Stomach (tissue), 9 donors: ENCODE results near the gene SLC6A11. TPM values are rescaled to one million over a fixed set of nuclear protein-coding genes. Genes with fewer than 3 reads are reported as not detected.

Experiments used
- DNase-seq, 2 donors: peaks; one replicate each; pipeline versions ENCODE4 v3.0.0 to v3.0.0-alpha.2; 2013 to 2019
- H3K27ac ChIP-seq, 5 donors: fragments of 200-600 bp in 4 of 5; sonication (generic) in 4 of 5; one replicate each; pipeline ENCODE4 v1.5.1; 2013 to 2019; ENCODE audit warnings: mild to moderate bottlenecking in 1 of 5, moderate library complexity in 1 of 5
- H3K27me3 ChIP-seq, 3 donors: fragments of 200-600 bp; sonication (generic); one replicate each; pipeline ENCODE4 v1.5.1; 2017 to 2019; ENCODE audit warnings: mixed run types in 1 of 3
- H3K36me3 ChIP-seq, 4 donors: fragments of 200-600 bp; sonication (generic); 1 replicate in 3 of 4; 2 replicates in 1 of 4; pipeline ENCODE4 v1.5.1; 2016 to 2019
- H3K4me1 ChIP-seq, 4 donors: fragments of 200-600 bp; sonication (generic); one replicate each; pipeline ENCODE4 v1.5.1; 2016 to 2019
- H3K4me3 ChIP-seq, 4 donors: fragments of 200-600 bp; sonication (generic) in 3 of 4; one replicate each; pipeline ENCODE4 v1.5.1; 2016 to 2019; ENCODE audit warnings: mild to moderate bottlenecking in 1 of 4
- H3K9me3 ChIP-seq, 4 donors: fragments of 200-600 bp; sonication (generic); one replicate each; pipeline ENCODE4 v1.5.1; 2016 to 2019
- CTCF ChIP-seq, 7 experiments: fragments of 450-650 bp in 4 of 7; fragments of 200-600 bp in 3 of 7; sonication (generic) in 3 of 7; IDR thresholded peaks; one replicate each; pipeline ENCODE4 v1.5.1; 2016 to 2019; ENCODE audit warnings: antibody characterized with exemption in 7 of 7, control low read depth in 2 of 7, mild to moderate bottlenecking in 1 of 7
- EP300 ChIP-seq: sonication (generic); formaldehyde crosslinking; IDR thresholded peaks from one replicate; pipeline ENCODE4 v1.6.1; 2017; ENCODE audit warnings: antibody characterized with exemption
- POLR2A ChIP-seq, 4 donors: fragments of 450-650 bp; IDR thresholded peaks; one replicate each; pipeline ENCODE4 v1.6.1; 2016; ENCODE audit warnings: antibody characterized with exemption in 4 of 4, control low read depth in 2 of 4, mild to moderate bottlenecking in 1 of 4, moderate library complexity in 1 of 4
- POLR2AphosphoS5 ChIP-seq, 3 donors: sonication (generic); formaldehyde crosslinking; IDR thresholded peaks; one replicate each; pipeline ENCODE4 v1.6.1; 2016; ENCODE audit warnings: antibody characterized with exemption in 3 of 3
- WGBS, 5 donors: extraction: QIAGEN DNeasy Blood & Tissue Kit in 3 of 5; methylation state at CpG; one replicate each; pipeline versions ENCODE4 v1.1.5 to v1.1.7; 2013 to 2018; 5-methylcytosine and 5-hydroxymethylcytosine counted together
- intact Hi-C: fragments of 100-400 bp; cut with DNase I; formaldehyde crosslinking; loops from one replicate; pipeline ENCODE4 v1.15.1; 2023; ENCODE audit warnings: low total_unique reads
- polyA plus RNA-seq, 3 donors: library from polyadenylated mRNA; stranded (reverse); fragments of 200-250 nt; gene quantifications; one replicate each; pipeline ENCODE4 v1.2.3, GENCODE V29; 2013
- total RNA-seq, 5 donors: library from RNA; depleted of rRNA; stranded (reverse); fragments of >200 nt; gene quantifications; one replicate each; pipeline versions ENCODE4 v1.1.0 to v1.2.3, GENCODE V29; 2014 to 2016
- donor health status: healthy with polysubstance abuse.
- donor health status: Bipolar disorder and iron deficiency.
- donor health status: healthy.

Gene SLC6A11
- total and polyA plus RNA-seq, 8 donors = 0.18 to 2.0 TPM; not detected in 6

GRCh38 chr3:10985181-10985580 lies 169.2 kb downstream of the SLC6A11 start:
- Histone ChIP-seq H3K36me3 (no peaks in the 10 kb centered on the region), H3K9me3 (no peaks in the 10 kb centered on the region), H3K27ac (no peak overlapping the region), H3K4me1 (peaks cover 0 to 10% (median 4%) of the 10 kb centered on the region in 4 donors), H3K4me3 (no peak overlapping the region), H3K27me3 (peaks cover 0 to 18% (median 0%) of the 10 kb centered on the region in 3 donors)
- 29 to 68% (median 41%) methylated on average over 1 of the region's 1 CpG for WGBS, 5 donors
- intact Hi-C loops = no loop called here
- DNase-seq = no peak
- no peak for TF ChIP-seq CTCF (IDR thresholded peaks at IDR 0.05)
- no peak for TF ChIP-seq POLR2A (IDR thresholded peaks at IDR 0.05)

GRCh38 chr3:10986592-10986991 lies 170.6 kb downstream of the SLC6A11 start:
- Histone ChIP-seq H3K27ac (no peak overlapping the region), H3K4me3 (no peak overlapping the region), H3K27me3 (peaks cover 0 to 23% (median 6%) of the 10 kb centered on the region in 3 donors), H3K9me3 (no peaks in the 10 kb centered on the region), H3K4me1 (peaks cover 0 to 10% (median 4%) of the 10 kb centered on the region in 4 donors), H3K36me3 (no peaks in the 10 kb centered on the region)
- intact Hi-C loops = no loop called here
- no peak for TF ChIP-seq EP300
- no peak for TF ChIP-seq POLR2A (IDR thresholded peaks at IDR 0.05)
- TF ChIP-seq CTCF (IDR thresholded peaks at IDR 0.05) = no peak
- TF ChIP-seq POLR2AphosphoS5 (IDR thresholded peaks at IDR 0.05) = no peak
- DNase-seq = no peak
- WGBS, 5 donors = 67 to 81% (median 75%) methylated on average over 5 of the region's 5 CpGs

- peaks cover 3 to 37% (median 18%) of the 10 kb centered on the region in 3 donors for H3K27me3 ChIP-seq
- 53 to 65% (median 62%) methylated on average over 9 of the region's 9 CpGs for WGBS, 5 donors
- TF ChIP-seq POLR2A (IDR thresholded peaks at IDR 0.05) (no peak), POLR2AphosphoS5 (IDR thresholded peaks at IDR 0.05) (no peak), EP300 (no peak), CTCF (IDR thresholded peaks at IDR 0.05) (no peak)
- no peaks in the 10 kb centered on the region for H3K9me3 ChIP-seq
- H3K4me3 ChIP-seq = no peak overlapping the region
- DNase-seq = no peak
- peaks cover 0 to 16% (median 10%) of the 10 kb centered on the region in 4 donors for H3K4me1 ChIP-seq
- no peaks in the 10 kb centered on the region for H3K36me3 ChIP-seq
- H3K27ac ChIP-seq = no peak overlapping the region
- intact Hi-C loops = no loop called here
These were observed 172.1 kb downstream of the SLC6A11 start for GRCh38 chr3:10988001-10988665.

- no peak for DNase-seq
- H3K27me3 ChIP-seq = peaks cover 5 to 46% (median 27%) of the 10 kb centered on the region in 3 donors
- no peaks in the 10 kb centered on the region for H3K9me3 ChIP-seq
- peaks cover 0 to 19% (median 14%) of the 10 kb centered on the region in 4 donors for H3K4me1 ChIP-seq
- WGBS, 5 donors = 59 to 76% (median 65%) methylated on average over 7 of the region's 7 CpGs
- intact Hi-C loops = no loop called here
- no peak overlapping the region for H3K4me3 ChIP-seq
- no peak for TF ChIP-seq CTCF (IDR thresholded peaks at IDR 0.05)
- no peak for TF ChIP-seq POLR2AphosphoS5 (IDR thresholded peaks at IDR 0.05)
- no peak for TF ChIP-seq POLR2A (IDR thresholded peaks at IDR 0.05)
- no peak for TF ChIP-seq EP300
- H3K27ac ChIP-seq = no peak overlapping the region
- H3K36me3 ChIP-seq = no peaks in the 10 kb centered on the region
These were observed 173.0 kb downstream of the SLC6A11 start for GRCh38 chr3:10988991-10989484.

Other genes with a start within 250 kb of the SLC6A11 start
- gene SLC6A1, start 176.5 kb downstream of the SLC6A11 start, total RNA-seq = 1 to 10 TPM in 1 of 5 donors, under 1 TPM in 1, not detected in 3; 0.29 to 2.8 TPM
- gene SLC6A1, start 176.5 kb downstream of the SLC6A11 start, polyA plus RNA-seq = 1 to 10 TPM in 1 of 3 donors, not detected in 2; 5.6 TPM